Fibroblast of skin of right quadriceps (primary cell): ENCODE results near the gene RTL9.
A peak's percentile ranks its signal among the peaks of the same experiment; 100 is the strongest.
"Not testable (repeated sequence)": the region's sequence is repeated elsewhere in the genome, so short reads cannot be mapped to it uniquely, and the experiment has no call there.

Experiments used
- DNase-seq: peaks from one replicate; pipeline ENCODE4 v3.0.0-alpha.2; 2013

Gene RTL9

DNA sequence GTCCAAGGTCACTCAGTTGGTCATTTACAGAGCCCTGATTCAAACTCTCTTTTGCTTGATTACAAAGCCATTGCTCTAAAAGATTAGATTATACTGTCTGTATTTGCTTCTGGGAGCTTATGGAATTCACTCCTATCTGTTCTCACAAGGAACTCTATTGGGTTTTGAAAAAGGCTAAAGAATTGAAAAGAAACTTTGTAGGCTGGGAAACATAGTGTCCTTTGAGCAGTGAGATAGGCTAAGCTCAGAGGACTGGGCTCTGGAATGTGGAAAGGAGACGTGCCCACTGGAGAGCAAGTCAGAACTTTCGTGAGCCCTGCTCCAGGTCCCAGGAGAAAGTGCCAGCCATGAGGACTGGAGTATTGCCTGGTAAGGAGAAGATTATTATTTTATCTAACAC, at the start of gene RTL9:
Gene RTL9 (plus strand): TSS at position 301 of the 400 bp plus-strand sequence. CDS start 91,770 bp downstream, outside the sequence.
- no peak for DNase-seq

DNA sequence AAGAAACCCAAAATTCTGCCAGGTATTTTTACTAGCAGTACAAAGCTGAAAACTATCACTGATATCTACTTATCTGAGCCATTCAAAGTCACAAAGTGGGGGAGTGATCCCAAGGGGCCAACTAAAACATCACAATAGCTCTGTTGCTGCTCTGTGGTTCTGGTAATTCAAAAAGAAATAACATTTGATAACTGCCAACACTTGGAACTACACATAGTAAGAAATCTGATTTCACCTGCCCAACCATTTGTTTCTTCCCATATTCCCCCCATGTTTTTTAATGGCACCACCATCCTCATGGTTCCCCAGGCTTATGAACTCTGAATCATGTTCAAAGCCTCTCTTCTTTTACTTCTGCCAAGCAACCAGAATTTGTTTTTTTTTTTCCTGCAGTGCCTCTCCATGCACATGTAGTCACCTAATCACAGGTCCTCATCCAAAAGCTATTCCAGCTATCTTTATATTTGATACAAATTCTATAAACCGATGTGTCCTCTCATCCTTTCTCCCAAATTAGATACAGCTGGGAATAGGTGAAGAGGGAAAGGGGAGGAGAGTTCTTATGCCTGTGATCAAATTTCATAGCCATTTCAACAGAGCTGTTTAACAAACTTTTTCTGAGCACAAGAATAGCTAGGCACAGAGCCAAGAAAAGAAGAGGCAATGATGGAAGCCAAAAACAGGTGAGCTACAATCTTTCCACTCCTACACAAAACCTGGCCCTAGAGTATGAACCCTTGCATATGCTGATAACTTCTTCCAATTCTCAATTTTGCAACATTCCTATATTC, 48.5 kb upstream of the RTL9 start:
- DNase-seq: no peak

DNA sequence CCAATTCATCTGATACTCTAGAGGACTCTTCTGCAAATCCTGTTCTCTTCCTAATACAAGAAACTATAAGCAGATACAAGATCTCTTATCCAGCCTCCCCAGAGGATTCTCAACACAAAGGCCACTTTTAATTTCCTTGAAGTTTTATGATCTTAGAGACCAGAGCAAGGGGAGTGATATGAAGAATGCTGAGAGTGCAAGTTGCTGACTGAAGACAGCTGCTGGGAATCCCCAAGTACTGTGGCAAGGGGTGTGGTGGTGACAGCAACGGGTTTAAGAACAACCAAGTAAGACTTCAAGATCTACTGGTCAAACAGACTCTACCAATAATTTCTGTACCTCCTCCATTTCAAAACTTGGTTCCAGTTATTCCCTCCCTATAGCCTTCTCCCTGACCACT, 47.8 kb upstream of the RTL9 start:
- DNase-seq: no peak

DNA sequence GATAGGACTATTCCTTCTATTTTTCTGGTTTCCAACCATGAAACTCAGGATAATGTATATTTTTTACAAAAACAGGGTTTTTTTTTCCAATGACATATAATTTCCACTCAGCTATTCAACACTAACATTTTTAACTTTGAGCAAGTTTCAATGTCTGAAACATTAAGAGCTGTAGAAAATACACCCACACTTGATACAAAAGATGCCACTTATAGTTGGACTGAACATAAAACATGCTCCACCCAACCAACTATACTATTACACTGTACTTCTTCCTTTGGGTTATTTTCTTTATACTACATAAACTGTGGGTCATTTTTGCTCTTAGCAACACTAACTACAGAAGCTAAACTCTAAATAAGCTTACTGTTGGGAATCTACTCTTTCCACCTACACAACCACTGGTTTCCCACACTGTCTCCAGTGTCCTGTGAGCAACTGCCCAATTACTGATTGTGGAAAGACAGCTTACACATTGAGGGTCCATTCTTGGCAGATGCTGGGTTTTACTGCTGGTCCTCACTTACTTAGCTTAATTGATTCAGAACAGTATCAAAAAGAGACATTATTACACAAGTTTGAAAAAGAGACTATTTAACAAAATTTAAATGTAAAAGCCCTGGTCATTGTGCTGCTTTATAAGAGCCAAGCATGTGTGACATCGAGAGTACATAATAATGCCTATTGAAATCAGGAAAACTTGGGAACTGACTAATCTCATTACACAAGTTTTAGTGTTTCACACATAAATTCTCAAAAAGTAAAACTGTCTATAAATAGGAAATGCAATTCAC, 47.0 kb upstream of the RTL9 start:
- DNase-seq: no peak

DNA sequence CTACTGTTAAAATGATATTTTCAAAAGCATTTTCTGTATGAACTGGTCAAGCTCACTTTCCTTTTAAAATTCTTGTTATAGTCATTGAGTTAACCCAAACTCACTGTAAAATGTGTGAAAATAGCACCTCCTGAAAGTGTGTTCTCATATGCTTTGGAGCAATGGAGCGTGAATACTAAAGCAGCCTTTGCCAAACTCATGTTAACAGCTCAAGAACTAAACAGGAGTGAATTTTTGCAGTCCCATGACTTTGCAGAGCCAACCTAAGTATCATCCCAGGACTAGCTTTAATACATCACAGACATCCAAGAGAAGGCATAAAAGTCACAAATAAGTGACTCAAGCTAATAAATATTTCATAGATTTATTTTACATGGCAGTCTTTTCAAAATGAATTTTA, 43.1 kb upstream of the RTL9 start:
- no peak for DNase-seq

DNA sequence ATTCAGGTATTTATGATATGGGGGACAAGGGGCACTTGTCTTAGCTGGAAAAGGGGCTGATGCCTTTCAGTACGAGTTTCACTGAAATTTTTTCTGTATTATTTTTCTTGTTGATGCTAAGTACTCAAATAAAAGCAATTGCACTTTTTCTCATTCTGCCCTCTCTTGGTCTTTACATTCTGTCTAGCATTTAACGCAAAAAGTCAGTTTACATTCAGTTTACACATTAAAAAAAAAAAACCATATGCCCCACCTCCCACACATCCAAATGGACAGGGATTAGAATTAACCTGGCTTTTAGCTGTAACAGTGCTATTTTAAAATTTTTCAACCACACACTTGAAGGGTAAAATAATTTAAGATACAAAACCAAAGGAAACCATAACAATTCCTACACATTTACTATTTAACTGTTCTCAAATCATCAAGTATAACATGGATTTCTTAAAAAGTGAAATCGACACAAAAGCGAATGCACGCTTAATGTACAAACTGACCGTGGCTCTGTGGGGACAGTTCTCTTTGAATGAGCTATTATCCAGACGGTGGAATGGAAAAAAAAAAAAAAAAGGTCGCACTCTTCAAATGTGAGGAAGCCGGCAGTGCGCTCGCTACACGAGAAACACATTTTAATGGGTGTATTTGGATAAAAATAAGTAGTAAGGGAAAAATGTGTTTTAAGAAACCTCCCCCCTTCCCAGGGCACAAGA, 42.1 kb upstream of the RTL9 start:
- DNase-seq: no peak

DNA sequence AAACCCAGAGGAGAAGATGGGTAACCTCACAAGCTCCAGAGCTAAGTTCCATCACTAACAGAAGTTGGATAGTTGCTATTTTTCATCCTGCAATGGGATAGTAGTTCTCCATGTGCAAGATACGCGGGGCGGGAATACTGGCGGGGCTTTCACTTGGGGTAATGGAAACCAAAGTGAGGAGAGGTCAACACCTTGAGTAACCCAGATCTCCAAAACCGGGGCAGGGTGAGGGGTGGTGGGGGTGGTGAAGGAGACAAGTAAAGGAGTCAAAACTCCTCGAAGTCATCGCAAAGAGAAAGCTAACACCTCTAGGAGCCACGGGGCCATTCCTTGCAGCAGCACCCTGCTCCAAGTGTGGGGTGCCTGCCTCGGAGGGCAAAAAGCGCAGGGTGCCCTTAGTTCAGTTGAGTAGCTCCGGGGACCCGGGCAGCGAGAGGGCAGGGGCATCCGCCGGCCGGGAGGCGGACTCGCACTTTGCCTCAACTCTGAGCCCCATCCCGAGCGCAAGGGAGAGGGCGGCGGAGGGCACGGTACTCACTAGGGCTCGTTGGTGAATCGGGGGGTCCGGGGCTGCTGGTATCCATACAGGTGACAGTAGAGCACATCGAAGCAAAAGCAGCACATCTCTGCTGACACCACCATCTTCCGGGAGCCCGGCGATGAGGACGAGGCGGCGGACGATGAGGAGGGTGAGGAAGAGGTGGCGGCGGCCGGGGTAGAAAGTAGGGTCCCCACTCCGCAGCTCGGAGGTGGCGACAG, 41.4 kb upstream of the RTL9 start:
- no peak for DNase-seq

DNA sequence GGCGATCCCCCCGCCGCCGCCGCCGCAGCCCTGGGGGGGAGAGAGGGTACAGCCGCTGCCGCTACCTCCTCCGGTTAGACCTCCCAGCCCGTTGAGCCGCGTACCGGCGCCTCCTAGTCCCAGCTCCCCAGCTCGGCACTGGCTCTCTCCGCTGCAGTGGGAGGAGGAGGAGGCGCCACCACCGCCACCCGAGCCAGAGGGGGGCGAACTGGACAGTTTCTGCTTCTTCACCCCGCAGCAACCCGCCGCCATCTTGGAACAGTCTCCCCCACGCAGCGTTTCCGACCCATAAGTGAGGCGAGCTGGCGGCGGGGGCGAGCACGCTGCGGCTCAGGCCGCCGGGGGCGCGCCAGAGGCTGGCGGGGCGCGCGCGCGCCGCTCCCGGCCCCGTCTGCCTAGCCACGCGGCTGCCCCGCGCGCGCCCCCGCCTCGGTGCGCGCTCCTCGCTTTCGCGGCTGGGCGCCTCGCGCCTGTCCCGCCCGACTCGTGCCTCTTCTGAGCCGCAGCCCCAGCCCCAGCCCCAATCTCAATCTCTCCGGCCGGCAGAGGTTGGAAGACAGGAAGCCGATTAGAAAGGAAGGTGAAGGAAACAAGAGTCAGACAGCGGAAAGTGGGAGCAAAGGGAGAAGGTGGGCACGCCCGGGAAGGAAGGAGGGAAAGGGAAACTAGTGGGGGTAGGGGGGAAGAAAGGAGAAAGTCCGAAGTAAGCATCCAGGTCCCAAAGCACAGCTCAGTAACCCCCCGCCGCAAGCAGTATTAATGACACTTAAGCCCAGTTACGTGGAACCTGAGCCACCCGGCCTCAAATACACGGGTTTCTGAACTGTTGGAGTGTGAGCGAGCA, 40.6 kb upstream of the RTL9 start, which contains the start of gene AMMECR1:
Gene AMMECR1 (minus strand): TSS at position 266 of the 844 bp plus-strand sequence. CDS start 14 bp downstream, at position 252.
- DNase-seq: peak; percentile 80

DNA sequence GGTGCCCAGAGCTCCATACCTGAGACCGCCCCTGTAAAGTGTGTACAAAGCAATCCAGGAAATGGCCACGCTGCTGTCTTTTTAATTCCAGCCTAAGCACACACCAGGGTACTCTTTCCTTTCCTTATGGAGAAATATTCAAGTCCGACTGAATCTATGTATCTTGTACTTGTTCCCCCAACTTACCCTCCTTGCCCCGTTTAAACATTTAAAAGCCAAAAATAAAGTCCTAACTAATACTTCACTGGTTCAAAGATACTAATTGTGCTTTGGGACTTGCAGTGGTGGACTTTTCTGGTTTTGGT, 40.0 kb upstream of the RTL9 start:
- no peak for DNase-seq

DNA sequence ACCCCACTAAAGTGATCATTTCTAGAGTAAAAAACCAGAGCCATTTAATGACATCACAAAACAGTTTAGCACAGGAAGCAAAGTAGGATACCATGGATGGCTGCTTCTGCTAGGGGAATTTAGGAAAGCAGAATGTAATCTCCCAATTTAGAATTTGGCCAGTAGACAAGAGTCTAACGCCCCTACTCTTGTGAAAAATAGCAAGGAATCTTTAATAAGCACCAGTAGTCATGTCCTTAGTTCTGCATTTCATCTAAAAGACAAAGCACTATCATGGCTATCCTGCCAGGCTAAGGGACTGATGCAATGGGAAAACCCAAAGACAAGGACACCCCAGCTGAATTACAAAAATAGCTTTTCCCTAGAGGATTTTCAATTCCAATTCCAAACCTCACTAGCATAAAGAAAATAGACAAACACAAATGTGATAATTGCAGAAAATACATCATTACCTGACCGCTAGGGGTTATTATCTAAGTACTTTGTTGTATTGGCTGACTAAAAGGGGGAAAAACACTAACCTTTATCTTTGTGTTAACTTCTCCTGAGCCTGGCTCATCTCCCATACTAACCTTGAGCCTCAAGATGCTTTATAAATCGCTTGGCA, 38.2 kb upstream of the RTL9 start:
- DNase-seq: no peak

DNA sequence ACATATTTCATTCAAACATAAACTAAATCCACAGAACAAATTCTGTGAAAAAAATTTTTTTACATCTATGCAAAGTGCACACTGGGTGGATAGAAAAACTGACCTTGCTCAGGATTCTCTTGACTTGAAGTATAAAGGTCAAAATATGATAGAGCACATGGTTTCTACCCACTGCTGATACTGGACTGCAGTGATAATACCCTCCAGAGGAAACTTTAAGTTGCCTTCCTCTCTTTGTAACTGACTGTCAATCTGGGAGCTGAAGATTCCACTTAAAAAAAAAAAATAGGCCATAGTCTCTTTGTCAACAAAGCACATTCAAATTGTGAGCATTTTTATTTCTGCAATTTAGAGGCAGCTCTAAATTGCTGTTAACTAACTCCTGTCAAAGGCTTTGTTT, 37.6 kb upstream of the RTL9 start:
- DNase-seq: no peak

DNA sequence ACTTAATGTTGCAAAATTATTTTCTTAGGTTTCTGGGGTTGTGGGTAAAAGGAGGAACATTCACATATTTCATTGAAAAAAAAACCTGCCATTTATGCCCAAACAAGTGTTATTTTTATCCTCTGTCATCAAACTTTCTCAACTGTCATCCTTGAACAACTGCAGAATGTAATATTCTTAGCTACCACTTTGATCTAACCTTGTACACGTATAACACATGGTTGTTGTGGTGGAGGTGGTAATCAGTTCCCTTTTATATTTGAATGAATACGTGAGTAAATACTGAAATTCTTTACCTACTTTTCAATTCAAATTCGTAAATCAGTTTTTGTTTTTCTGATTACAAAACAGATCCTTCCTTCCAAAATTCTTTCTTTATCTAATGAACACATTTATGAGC, 37.0 kb upstream of the RTL9 start:
- no peak for DNase-seq

DNA sequence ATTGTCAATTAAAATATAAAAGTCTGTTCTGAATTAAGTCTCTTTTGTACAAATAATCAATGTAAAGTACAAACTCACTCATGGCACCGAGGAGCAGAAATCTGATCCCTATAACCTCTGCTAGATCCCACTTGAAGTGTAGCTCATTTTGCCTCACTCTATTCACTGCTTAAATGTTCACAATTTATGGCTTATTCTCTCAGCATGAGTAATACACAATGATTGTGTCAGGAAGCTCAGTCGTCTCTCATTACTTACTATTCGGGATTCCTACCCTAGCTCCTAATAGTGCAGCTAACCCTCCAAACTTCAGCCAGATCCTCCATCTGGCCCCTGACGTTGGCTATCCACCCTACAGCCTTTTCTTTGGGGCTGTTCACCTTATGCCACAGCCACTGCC, 36.0 kb upstream of the RTL9 start:
- DNase-seq: peak; percentile 56

DNA sequence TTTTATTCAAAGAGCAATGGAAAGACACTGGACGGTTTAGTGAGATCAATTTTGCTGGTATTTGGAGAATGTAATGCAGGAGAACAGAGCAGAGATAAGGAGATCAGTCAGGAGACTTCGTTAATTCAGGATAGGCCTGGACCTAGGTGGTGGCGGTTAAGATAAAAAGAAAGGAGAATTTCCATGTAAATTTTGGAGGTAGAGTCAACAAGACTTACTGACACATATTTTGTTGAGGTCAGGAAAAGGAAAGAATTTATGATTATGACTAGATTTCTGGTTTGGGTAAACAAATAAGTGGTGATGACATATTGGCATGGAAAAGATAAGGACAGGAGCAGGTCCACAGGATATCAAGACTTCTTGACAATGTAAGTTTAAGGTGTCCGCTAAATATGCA, 31.9 kb upstream of the RTL9 start:
- DNase-seq: no peak

DNA sequence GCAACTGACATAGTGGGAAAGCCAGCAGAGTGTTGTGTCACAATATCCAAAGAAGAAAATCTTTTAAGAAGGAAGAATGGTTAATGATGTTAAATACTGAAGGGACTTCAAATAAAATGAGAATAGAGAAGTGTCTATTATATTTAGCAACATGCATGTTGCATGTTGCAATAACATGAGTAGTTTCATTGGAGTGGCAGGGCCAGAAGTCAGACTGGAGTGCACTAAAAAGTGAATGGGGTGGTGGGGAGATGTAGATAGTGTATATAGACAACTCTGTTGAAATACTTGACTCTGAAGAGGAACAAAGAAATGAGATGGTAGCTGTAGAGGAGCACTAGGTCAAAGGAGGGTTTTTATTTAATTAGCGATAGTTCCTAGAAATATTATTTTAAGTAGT, 31.3 kb upstream of the RTL9 start:
- no peak for DNase-seq

DNA sequence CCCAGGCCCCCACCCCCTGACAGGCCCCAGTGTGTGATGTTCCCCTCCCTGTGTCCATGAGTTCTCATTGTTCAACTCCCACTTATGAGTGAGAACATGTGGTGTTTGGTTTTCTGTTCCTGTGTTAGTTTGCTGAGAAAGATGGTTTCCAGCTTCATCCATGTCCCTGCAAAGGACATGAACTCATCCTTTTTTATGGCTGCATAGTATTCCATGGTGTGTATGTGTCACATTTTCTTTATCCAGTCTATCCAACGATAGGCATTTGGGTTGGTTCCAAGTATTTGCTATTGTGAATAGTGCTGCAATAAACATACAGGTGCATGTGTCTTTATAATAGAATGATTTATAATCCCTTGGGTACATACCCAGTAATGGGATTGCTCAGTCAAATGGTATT, 30.0 kb upstream of the RTL9 start:
- DNase-seq: not testable (repeated sequence)

DNA sequence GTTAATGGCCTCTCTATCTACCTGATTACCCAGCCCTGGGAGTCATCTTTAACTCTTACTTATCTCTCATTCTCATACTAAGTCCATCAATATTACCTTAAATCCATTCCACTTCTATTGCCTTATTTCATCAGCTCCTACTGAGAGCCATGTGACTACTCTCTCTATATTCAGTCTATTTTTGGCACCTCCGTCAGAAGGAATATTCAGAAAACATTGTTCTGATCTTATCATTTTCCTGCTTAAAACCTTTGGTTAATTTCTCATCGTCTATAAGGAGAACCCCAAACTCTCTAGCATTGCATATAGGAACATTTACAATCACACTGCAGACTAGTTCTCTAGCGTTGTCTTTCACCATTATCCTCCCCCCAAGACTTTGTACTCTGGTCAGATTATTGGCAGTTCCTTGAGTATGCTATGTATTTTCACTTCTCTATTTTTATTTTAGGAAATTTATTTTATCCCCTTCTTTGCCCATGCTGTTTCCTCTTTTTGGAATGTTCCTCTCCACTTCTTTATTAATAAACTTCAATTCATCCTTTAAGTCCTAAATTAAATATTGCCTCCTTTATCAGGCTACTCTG, 27.1 kb upstream of the RTL9 start:
- no peak for DNase-seq

DNA sequence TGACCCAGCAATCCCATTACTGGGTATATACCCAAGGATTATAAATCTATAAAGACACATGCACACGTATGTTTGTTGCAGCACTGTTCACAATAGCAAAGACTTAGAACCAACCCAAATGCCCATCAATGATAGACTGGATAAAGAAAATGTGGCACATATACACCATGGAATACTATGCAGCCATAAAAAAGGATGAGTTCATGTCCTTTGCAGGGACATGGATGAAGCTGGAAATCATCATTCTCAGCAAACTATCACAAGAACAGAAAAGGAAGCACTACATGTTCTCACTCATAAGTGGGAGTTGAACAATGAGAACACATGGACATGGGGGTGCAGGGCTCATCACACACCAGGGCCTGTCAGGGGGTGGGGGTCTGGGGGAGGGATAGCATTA, 25.2 kb upstream of the RTL9 start:
- not testable (repeated sequence) for DNase-seq

DNA sequence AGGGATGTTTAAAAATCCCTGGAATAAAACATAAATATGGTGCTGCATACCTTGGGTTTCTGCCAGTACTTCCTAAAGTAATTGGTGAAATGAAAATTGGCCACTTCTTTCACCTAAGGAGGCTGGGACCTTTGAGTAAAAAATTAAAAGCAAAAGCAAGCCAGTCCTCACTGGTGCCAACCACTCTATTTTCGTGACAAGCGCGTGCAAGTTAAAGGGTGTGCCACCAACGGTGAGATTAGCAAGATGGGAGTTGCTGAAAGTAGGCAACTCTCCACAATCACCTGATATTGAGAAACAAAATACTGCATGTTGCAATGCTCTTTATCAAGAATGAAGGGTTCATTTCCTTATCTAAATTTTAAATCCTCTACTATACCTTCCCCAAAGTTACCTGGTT, 19.7 kb upstream of the RTL9 start:
- DNase-seq: no peak

DNA sequence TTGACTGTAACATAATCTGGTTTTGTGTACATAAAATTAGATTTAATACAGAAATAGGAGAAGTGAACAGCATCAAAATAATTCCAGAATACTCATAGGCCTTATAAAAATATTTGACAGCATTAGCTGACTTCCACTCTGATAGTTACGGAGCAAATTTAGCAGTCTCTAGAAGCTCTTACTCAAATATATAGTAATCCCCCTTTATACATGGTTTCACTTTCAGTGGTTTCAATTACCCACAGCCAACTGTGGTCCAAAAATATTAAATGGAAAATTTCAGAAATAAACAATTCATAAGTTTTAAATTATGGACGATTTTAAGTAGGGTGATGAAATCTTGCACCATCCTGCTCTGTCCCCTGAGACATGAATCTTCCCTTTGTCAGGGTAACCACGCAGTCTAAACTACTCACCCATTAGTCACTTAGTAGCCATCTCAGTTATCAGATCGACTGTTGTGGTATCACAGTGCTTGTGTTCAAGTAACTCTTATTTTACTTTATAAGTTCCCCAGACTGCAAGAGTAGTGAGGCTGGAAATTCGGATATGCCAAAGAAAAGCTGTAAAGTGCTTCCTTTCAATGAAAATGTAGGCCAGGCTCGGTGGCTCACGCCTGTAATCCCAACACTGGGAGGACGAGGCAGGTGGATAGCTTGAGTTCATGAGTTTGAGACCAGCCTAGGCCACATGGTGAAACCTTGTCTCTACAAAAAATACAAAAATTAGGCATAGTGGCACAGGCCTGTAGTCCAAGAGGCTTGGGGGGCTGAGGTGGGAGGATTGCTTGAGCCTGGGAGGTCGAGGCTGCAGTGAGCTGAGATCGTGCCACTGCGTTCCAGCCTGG, 17.2 kb upstream of the RTL9 start:
- DNase-seq: peak; percentile 93
